HG02981 (cell line): Measurements from ENCODE around the gene TUBGCP3.

Experiments
- ATAC-seq: cut with Tn5 transposase; IDR thresholded peaks from one replicate; pipeline ENCODE4 v1.9.1; 2021; ENCODE audit warnings: mild to moderate bottlenecking, moderate library complexity; ENCODE audit not compliant: unreplicated experiment

The TUBGCP3 gene

DNA sequence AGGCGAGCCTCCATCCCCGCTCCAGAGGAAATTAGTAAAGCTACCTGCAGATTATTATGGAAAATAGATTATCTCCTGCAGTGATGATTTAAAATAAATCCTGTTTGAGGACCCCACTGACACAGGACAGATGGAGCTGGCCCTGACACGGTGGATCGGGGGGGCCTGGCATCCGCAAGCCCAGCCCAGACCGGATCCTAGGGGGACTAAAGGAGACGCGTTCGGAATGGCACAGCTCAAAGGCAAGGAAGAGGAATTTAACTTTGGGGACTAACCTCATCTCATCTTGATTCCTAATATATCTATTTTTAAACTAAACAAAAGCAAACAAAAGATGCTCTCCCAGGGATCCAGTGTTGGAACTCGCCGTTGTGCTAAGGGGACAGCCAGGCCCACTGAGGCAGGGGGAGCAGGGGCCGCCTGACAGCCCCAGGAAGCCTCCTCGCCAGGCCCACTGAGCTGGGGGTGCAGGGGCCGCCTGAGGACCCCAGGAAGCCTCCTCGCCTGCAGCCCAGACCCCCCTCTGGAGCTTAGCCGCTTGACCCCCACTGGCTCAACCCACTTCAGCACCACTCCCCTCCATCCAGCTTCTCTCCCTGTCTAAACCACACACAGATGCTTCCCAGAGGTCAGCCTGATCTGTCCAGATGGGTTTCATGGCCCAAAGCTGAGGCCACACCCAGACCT is 133.2 kb downstream of the TUBGCP3 start:
- ATAC-seq: no peak

DNA sequence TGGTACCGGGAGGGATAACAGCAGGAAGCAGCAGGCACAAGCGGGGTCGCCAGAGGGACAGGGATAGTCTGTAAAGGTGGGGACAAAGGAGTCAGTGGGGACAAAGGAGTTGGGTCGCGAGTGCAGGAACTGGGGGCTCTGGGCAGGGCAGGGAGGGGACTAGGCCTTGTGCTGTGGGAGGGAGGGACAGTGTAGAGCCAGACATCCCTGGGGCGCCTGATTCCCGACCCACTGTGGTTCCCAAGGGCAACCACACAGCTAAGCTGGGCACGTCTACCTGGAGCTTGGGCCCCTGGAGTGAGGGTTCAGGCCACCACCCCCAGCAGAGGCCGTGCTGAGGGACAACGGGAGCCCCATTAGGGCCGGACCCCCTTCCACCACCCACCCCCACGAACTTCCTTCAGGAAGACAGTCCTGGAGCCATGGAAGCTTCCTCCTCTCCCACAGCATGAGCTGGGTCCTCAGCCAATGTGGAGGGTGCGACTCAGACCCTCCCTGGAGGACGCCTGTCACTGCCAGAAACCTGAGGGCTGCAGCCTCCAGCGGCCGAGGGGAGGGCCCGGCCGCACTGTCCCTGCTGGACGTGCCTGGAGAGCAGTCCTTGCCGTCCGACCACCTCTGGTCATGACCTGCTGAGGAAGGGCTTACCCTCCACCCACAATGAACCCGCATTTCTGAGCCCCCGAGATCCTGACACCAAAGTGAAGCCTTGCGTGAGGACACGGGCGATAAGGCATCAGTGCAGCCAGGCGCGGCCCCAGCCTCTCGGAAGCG is 133.9 kb downstream of the TUBGCP3 start:
- ATAC-seq: no peak

DNA sequence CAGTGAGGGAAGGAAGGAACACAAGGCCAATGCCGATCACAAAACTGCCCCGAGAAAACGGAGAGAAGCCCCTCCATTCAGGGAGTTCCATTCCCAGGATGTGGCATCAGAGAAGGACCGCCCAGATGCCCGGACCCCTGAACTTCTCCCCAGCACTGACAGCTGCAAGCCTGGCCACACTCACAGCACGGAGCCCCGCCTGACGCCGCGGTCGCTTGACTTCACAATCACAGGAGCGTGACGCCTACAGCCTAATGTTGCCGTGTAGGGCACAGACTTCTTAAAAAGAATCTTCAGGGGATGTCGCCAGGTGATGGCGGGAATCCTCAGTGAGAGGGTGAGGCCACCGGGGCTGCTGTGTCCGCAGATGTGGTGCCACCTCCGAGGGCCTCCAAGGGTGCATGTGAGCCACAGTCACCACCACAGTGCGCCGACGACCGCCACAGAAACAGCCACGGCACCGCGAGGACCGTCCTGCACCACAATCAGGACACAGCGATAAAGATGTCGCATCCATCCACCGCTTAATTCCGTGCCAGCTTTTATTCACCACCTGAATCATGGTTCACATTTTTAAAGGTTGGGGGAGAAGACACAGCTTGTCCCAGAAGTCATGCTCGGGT is 134.6 kb downstream of the TUBGCP3 start:
- no peak for ATAC-seq

DNA sequence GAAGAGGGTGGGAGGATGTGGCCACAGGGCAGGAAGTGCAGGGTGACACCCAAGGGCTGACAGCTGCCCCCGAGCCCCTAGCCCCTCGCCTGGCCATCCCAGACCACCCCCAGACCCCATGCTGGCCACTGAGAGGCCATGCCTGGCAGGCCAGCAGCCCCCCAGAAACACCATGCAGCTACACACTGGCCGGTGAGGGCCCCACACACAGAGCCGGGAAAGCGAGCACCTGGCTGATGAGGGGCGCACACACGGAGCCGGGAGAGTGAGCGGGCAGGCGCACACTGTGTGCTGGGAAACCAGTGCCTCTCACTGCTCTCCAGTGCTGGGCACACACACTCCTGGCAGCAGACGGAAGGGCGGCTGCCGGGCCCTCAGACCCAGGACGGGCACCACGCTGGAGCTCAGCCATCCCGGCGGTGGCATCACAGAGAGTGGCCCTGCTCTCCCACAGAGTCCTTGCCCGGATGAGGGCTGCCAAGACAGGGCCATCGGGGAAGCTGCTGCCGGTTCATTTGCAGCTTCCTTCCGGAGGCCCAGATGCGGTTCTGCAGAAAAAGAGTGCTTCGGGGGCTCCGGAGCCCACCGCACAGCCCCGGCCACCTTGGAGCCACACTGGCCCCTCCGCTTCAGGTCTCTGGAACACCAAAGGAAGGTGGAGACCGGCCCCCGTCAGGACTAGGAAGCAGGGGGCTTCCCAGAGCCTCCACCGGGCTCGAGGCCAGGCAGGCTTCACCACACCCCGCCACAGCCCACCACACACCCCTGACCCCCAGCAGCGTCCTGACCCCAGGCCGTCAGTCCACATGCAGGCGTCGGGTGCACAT is 135.4 kb downstream of the TUBGCP3 start:
- ATAC-seq: no peak

DNA sequence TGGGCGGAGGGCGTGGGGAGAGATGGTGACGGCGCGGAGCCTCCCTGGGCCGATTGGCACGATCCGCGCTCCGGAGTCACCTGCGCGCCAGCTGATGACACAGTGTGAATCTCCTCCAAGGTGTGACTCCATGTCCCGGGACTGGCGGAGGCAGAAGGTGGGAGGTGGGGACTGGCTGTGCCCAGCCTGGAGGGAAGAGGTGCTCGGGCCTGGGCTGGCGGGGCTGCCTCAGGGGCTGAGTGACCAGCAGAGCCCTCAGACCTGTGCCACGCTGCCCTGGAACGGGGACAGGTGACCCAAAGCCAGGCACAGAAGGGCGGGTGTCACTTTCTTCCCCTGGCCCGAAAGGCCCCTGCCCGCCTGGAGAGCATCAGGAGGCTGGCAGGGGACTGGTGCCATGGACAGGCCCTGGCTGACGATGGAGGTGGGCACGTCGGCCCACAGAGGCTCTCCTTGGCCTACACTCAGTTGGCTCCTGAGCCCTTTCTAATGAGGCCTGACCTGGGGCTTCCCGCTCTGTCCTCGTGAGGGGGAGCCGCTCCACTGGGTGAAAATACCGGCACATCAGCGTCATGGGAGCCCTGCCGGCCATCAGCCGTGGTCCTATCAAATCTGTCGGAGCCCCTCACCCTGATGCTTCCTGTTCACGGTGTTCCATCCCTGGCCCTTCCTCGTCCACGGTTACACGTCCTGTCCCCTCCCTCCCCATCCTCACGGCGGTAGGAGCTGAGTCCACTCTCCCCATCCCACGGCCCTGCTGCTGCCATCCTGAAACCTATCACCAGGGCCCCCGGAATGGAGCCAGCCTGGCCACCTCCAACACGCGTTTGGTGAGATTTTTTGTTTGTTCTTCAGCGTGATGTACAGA is 136.2 kb downstream of the TUBGCP3 start:
- ATAC-seq: no peak

DNA sequence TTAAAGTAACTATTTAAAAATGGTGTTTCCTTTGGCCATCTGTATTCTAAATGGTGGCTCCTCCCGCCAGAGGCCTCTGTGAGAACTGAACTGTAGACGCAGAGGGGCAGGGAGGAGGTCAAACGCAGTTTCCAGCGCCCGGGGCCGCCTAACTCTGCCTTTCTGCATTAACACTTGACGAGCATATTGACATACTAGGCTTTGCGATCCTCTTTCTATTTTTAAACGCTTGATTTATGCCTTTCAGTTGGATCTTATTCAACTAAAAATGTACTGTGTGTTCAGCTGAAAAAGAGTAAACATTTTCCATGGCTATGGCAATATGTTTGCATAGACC is 137.1 kb downstream of the TUBGCP3 start:
- ATAC-seq: no peak

DNA sequence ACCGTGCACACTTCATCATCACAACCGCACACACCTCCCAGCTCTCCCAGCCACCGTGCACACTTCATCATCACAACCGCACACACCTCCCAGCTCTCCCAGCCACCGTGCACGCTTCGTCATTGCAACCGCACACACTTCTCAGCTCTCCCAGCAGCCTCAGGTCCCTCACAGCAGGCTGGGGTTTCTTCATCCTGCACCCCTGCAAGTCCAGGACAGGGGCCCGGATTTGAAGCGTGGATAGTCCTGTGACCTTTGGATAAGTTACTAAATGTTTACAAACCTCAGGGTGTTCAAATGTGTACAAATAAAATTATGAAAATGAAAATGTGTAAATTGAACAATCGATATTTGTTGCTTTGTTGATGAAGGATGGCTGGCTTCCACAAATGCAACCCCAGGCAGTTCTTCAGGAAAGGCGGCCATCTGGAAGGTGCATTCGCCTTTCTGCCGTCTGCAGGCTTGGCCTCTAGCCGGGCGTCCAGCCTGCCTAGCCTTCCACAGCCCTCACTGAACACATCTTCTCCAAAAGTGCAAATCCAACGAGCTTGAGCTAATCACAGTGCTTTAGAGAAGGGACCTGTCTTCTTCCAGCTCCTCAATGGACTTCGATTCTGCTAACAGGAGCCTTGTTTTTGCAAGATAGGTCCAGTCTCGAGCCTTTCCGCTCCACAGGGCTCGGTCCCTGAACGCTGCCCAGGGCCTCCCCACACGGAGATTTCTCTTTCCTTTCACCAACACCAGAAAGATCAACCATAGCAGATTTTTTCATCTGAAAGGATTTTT is 137.6 kb downstream of the TUBGCP3 start:
- ATAC-seq: no peak

DNA sequence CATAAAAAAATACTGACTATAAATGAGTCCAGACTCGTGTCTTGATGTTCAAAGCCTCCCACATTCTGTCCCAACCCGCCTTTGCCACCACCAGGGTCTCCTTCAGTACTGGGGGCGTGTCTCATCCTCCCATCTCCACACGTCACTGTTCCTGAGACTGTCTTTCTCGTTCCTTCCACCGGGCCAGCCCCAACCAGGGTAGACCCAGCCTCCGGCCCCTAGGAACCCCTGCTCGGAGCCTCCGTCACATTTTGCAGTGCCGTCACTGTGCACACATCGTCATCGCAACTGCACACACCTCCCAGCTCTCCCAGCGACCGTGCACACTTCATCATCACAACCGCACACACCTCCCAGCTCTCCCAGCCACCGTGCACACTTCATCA is 138.4 kb downstream of the TUBGCP3 start:
- ATAC-seq: no peak

DNA sequence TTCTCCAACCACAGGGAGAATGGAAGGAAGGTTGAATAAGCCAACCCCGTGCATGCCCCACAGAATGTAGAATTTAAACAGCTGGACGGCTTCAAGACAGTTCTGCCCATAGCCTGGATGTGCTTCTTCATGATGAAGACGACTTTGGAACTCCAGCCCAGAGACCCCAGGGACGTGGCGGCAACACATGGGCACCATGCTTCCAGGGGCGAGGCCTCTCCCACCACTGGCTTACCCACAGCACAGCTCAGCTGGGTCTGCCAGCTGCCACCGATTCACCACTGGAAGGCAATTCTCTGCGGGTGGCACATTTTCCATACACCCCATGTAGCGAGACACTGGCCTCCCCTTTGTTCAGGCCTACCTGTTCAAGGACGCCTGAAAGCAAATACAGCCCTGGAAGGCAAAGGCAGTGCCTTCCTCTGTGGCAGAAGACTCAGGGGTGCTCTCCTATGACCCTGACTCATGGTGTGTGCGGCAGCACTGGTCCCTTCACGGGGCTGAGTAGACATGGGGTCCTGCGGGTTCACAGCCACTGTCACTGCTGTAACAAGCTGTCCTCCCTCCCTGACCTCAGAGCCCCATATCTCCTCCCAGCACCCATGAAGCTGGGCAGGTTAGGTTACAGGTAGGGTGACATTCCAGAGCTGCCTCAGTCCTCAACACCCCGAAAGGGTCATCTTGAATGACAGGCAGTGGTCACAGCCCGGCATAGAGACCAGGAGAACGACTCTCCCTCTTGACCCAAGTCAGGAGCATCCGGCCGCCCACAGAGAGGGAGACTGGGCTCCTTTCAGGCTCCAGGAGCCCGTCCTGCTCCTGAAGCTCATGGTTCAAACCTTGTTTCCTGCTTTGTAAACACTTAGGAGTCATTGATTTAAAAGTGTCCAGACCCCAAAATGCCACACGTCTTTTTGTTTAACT is 139.1 kb downstream of the TUBGCP3 start:
- no peak for ATAC-seq

DNA sequence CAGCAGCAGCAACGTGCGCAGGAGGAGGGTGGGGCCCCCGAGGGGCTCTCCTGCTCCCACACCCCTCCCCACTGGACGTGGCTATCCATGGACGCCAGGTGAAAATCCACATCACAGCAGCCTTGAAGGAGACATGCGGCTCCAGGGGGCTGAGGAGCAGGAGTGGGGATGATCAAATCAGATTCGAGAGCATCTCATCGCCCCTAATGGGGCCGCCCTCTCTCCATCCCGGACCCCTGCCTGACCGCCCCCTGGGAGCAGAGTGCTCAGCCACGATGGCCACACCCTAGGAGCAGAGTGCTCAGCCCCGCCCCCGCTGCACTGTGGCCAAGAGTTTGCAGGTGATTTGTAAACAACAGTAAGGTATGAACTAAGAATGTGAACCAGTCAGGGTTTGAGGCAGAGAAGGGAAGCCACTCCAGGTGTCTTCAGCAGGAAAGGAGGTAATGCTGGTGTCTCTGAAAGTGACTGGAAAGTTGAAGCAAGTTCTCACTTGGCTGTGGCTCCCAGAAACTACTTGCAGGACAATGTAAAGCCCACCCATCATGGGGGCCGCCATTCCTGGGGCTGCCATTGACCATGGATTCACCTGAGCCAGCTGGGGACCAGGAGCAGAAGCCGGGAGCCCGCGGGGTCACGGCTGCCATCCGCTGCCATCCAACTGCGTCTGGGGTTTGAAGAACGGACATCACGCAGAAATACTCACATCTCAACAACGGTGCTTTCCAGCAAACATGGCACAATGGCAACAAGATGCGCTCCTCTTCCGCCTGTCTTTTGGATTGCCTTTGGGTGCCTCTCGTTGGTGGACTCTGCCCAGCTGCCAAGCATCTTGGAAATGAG is 140.0 kb downstream of the TUBGCP3 start:
- ATAC-seq: no peak

DNA sequence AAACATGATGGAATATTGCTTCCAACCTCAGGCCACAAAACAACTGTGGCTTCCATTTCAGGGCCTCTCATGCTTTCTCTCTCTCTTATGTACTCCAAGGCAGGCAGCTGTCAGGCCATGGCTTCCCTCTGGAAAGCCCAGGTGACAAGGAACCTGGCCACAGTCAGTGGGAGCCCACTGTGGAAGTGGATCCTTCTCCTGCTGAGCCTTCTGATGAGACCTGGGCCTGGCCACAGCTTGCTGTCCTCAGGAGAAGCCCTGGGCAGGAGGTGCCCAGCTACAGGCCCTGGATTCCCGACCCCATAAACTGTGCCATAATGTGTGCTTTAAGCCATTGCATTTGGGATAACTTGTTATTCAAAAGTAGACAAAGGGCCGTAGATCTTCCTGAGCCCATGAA is 140.6 kb downstream of the TUBGCP3 start:
- ATAC-seq: no peak

DNA sequence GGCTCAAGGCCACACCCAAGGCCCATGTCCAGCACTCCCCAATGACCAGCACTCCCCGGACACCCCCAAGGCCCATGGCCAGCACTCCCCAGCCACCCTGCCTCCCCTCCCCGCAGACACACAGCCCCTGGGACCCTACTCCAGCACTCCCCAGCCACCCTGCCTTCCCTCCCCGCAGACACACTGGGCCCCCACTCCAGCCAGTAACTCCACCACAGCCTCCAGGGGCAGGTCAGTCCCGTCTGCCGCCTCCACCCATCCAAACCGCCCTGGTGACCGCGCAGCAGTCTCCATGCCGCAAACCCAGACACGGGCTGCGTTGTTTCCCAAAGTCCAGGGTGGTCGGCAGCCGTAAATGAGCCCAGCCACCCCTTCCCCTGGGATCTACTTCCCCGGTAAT is 141.1 kb downstream of the TUBGCP3 start:
- ATAC-seq: no peak

DNA sequence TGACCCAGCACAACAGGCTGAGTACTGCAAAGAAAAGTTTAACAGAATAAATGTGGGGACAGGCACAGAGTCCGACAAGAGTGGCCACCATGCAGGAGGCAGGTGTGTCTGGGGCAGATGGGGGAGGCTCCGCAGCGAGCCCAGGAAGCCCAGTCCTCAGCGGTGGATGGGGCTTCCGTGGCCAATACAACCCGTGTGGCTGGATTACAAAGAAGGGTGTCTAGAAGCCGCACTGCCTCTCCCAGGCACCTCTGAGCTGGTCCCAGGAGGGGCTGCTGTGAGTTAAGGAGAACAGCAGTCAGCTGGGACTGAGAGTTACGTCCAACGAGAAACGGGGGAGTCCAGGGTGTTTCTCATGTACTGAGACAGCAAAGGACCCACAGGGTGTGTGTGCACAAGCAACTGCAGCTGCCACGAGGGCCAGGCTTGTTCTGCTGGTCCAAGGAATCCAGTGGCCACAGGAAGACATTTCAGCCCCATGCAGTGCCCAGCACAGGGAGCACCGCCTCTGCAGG is 141.5 kb downstream of the TUBGCP3 start:
- no peak for ATAC-seq

DNA sequence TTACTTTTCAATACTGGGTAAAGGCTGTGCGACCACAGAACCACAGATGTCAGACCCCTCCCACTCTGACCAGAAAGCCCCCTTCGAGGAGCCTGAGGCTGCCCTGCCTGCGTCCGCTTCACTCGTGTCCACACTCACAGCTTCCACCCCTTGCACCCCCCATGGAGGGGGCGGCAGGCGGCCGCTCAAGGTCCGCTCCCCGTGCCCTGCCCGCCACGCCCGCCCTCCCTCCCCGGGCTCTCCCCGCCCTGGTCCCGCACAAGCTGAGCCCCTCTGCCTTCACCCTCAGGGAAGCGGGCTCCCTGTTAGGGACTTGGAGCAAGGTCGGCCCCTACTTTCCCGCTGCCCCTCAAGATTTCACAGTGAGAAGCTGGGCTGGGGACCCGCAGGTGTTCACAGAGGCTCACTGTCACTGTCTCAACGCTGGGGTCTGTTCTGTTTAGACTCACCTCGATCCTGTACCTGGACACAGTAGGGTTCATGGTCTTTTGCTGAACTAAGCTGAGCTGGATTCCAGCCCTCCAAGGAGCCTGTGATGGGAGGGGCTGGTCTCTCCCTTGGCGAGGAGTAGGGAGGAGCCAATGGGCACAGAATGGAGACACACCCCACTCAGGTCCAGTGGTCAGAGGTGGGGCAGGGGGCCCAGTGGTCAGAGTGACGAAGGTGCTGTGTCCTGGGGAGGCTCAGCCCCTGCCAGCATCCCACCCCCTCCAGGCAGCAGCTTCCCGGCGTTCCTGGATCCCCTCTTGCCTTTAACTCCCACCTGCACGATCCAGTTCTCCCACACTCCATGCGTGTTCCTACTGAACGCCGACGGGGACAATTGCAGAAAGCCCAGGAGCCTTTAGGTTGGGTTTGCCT is 142.3 kb downstream of the TUBGCP3 start:
- ATAC-seq: no peak

DNA sequence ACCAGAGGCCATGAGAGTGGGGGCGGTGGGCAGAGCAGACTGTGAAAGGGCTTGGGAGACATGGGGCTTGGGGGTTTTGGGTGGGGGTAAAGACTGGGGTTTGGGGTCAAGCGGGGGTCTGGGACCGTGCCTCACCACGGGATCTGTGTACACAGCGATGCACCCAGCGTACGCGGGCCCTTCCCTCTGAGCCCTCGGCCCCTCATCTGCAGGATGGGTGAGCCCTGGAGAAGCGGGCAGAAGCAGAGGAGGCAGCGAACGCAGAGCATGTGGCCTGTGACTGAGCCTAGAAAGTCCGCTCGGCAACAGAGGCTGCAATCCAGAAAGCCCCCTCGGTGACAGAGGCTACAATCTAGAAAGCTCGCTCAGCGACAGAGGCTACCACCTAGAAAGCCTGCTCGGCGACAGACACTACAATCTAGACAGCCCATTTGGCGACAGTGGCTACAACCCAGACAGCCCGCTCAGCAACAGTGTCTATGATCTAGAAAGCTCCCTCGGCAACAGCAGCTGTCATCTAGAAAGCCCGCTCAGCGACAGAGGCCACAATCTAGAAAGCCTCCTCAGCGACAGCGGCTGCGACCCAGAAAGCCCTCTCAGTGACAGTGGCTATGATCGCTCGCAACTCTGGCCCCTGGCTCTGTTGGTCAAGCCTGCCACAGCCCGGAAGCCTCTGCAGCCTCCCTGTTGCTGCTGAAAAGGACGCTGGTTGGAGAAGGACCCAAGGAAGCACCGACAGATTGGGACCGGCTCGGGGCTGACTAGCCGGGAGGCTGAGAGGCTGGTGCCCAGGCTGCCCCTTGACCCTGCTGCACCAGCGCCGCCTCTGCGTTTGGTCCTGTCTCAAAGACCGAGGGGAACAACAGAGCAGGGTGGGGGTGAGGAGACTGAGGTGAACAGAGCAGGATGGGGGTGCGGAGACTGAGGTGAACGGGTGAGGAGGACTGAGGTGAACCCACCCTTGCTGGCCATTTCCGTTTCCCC is 143.2 kb downstream of the TUBGCP3 start:
- no peak for ATAC-seq

DNA sequence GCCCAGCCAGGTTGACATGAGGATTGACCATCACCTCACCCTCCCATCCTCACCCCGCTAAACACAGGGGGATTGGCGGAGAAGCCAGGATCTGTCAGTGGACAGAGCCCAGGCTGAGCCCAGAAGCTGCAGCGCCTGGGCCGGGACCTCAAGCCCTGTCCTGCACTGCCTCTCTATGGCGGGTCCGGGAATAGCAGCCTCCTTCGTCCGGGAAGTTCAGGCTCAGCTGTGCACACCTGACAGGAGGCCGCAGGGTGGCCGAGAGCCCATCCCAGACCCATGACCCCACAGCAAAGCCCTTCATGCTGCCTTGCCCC is 144.0 kb downstream of the TUBGCP3 start:
- peak; percentile 59 for ATAC-seq
